Lung (tissue), 12 donors: ENCODE measurements around the gene CCDC78. TPM values are rescaled to one million over a fixed set of nuclear protein-coding genes. Genes with fewer than 3 reads are reported as not detected.

Experiments
- ATAC-seq: fragments of 200-7000 bp; cut with Tn5 transposase; one replicate; pipeline ENCODE4 v1.9.1; 2020; ENCODE audit warnings: moderate number of reproducible peaks; ENCODE audit not compliant: insufficient read depth, low FRiP score
- DNase-seq, 3 donors: peaks; one replicate each; pipeline ENCODE4 v3.0.0-alpha.2; 2013 to 2017
- H3K27ac ChIP-seq, 2 donors: one replicate each; pipeline ENCODE4 v1.5.1; 2013; ENCODE audit warnings: mild to moderate bottlenecking in 2 of 2, moderate library complexity in 2 of 2, control low read depth in 1 of 2, inconsistent platforms in 1 of 2, low read depth in 1 of 2, low read length in 1 of 2
- H3K27me3 ChIP-seq, 3 donors: one replicate each; pipeline ENCODE4 v1.5.1; 2013; ENCODE audit warnings: low read length in 2 of 3; ENCODE audit not compliant: control insufficient read depth in 3 of 3, insufficient read depth in 3 of 3
- H3K36me3 ChIP-seq, 4 donors: one replicate each; pipeline ENCODE4 v1.5.1; 2013; ENCODE audit warnings: low read length in 4 of 4, mild to moderate bottlenecking in 1 of 4, moderate library complexity in 1 of 4; ENCODE audit not compliant: control insufficient read depth in 4 of 4, insufficient read depth in 4 of 4
- H3K4me1 ChIP-seq, 5 donors: one replicate each; pipeline ENCODE4 v1.5.1; 2013; ENCODE audit warnings: low read length in 5 of 5, mild to moderate bottlenecking in 2 of 5, moderate library complexity in 1 of 5; ENCODE audit not compliant: control insufficient read depth in 5 of 5, insufficient read depth in 5 of 5
- H3K4me3 ChIP-seq: one replicate; pipeline ENCODE4 v1.5.1; 2013; ENCODE audit warnings: mild to moderate bottlenecking, control low read depth, moderate library complexity
- H3K9ac ChIP-seq, 2 donors: one replicate each; pipeline ENCODE4 v1.5.1; 2013; ENCODE audit warnings: low read length in 2 of 2, control low read depth in 1 of 2; ENCODE audit not compliant: insufficient read depth in 1 of 2
- H3K9me3 ChIP-seq, 4 donors: one replicate each; pipeline ENCODE4 v1.5.1; 2013; ENCODE audit warnings: low read length in 3 of 4, mild to moderate bottlenecking in 1 of 4, moderate library complexity in 1 of 4; ENCODE audit not compliant: control insufficient read depth in 4 of 4, insufficient read depth in 3 of 4
- CTCF ChIP-seq: IDR thresholded peaks from 2 replicates; pipeline ENCODE4 v1.5.1; 2012; ENCODE audit warnings: mild to moderate bottlenecking; ENCODE audit errors: control extremely low read depth, extremely low read depth
- WGBS, 2 donors: extraction: QIAGEN DNeasy Blood & Tissue Kit; methylation state at CpG; one replicate each; pipeline ENCODE4 v1.1.7; 2013; 5-methylcytosine and 5-hydroxymethylcytosine counted together
- polyA plus RNA-seq, 2 donors: library from polyadenylated mRNA; stranded (reverse); fragments of 200-250 nt; gene quantifications; one replicate each; pipeline ENCODE4 v1.2.1, GENCODE V29; 2013
- total RNA-seq, 2 donors: library from RNA; depleted of rRNA in 1 of 2; stranded (reverse); fragments of >200 nt in 1 of 2; gene quantifications; one replicate each; pipeline ENCODE4 v1.2.1, GENCODE V29; 2014 to 2021
- donor health status: control.
- donor health status: control.
- donor health status: Bipolar disorder and iron deficiency.
- donor health status: healthy.
- donor health status: DM: yes; HTN: yes; CAD: no.

The CCDC78 gene
- total and polyA plus RNA-seq, 4 donors, result 25.6 to 71.6 (median 37.0) TPM

DNA sequence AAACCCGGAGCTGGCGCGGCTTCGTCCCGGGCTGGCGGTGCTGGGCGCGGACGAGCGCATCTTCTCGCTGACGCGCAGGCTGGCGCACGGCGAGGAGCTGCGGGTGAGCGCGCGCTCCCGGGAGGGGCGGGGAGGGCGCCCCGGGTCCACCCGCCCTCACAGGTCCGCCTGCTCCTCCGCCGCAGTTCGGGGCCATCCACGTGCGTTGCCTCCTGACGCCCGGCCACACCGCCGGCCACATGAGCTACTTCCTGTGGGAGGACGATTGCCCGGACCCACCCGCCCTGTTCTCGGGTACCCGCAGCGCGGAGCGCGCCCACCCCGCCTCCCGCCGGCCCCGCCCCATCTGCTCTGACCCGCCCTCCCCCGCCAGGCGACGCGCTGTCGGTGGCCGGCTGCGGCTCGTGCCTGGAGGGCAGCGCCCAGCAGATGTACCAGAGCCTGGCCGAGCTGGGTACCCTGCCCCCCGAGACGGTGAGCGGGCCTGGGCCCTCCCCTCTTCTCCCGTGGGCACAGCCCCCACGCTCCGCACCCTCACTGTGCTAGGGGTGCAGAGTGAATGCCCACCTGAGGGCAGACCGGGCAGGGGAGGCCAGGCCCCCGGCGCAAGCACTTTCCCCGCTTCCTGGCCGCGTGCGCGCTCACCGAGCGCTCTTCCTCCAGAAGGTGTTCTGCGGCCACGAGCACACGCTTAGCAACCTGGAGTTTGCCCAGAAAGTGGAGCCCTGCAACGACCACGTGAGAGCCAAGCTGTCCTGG, 2.1 kb upstream of the CCDC78 start:
- Histone ChIP-seq H3K36me3 (peaks cover 0 to 17% (median 3%) of the 10 kb centered on the region in 4 donors), H3K9ac (no peak overlapping the region), H3K9me3 (no peaks in the 10 kb centered on the region), H3K4me1 (peaks cover 0 to 9% (median 3%) of the 10 kb centered on the region in 5 donors), H3K4me3 (no peak overlapping the region), H3K27me3 (peaks cover 0 to 7% (median 4%) of the 10 kb centered on the region in 3 donors), H3K27ac (no peak overlapping the region)
- 1 to 2% methylated on average over 68 to 80 of the region's 80 CpGs for WGBS, 2 donors
- no peak for TF ChIP-seq CTCF
- DNase-seq, result peak; percentile 50 to 70 (median 67)
- ATAC-seq, result peak; percentile 23

DNA sequence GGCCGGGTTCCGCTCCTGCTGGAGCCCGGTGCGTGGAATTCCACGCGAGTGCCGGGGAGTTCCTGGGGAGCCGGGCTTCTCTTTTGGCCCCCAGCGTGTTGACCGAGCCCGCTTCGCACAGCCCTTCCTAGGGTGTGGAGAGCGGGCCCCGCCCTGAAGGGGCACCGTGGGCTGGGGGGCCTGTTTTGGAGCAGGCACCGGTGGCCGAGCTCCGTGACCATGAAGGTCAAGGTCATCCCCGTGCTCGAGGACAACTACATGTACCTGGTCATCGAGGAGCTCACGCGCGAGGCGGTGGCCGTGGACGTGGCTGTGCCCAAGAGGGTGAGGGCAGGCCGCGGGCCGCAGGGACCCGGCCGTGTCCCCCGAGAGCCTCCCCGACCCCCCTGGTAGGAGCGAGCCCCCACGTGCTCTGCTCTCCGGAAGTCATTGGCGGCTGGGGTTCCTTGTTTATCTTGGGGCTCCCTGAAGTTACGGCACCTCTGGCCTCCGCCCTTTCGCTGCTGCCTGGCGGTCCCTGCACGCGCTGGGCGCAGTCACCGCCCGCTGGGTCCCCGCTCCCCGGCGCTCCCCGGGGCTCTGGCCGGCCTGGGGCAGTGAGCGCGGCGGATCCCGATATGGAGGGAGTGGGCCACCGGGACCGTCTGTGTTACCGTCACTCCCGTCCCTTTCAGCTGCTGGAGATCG, 1.2 kb upstream of the CCDC78 start:
- H3K9me3 ChIP-seq, result no peaks in the 10 kb centered on the region
- ATAC-seq (no peak), DNase-seq (no peak)
- H3K9ac ChIP-seq, result no peak overlapping the region
- TF ChIP-seq CTCF, result no peak
- H3K36me3 ChIP-seq, result peaks cover 0 to 13% (median 0%) of the 10 kb centered on the region in 4 donors
- H3K27me3 ChIP-seq, result peaks cover 0 to 7% (median 4%) of the 10 kb centered on the region in 3 donors
- H3K27ac ChIP-seq, result peak overlapping the region; percentile 8 to 13
- WGBS, 2 donors, result 1% methylated on average over 55 to 61 of the region's 61 CpGs
- H3K4me3 ChIP-seq, result peak overlapping the region; percentile 40
- peaks cover 0 to 9% (median 3%) of the 10 kb centered on the region in 5 donors for H3K4me1 ChIP-seq

DNA sequence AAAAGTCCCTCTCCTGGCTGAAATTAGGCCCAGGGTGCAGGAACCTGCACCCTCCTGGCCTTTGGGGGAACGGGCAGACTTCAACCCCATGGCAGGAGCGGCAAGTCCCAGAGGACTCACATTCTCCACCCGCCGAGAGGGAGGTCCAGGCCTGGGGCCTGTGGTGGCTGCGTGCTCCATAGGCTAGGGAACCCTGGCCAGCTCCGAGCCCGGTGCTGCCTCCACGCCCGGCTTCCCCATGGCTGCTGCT, 130 bp downstream of the CCDC78 start:
- no peak for TF ChIP-seq CTCF
- 24 to 26% methylated on average over 7 to 9 of the region's 9 CpGs for WGBS, 2 donors
- peaks cover 0 to 7% (median 4%) of the 10 kb centered on the region in 3 donors for H3K27me3 ChIP-seq
- H3K9me3 ChIP-seq, result no peaks in the 10 kb centered on the region
- ATAC-seq (no peak), DNase-seq (no peak)
- H3K4me3 ChIP-seq, result no peak overlapping the region
- H3K36me3 ChIP-seq, result peaks cover 0 to 5% (median 0%) of the 10 kb centered on the region in 4 donors
- no peak overlapping the region for H3K27ac ChIP-seq
- no peak overlapping the region for H3K9ac ChIP-seq
- peaks cover 0 to 16% (median 3%) of the 10 kb centered on the region in 5 donors for H3K4me1 ChIP-seq
